Measurements from ENCODE around the gene ENTREP3.

ENTREP3 gene

DNA sequence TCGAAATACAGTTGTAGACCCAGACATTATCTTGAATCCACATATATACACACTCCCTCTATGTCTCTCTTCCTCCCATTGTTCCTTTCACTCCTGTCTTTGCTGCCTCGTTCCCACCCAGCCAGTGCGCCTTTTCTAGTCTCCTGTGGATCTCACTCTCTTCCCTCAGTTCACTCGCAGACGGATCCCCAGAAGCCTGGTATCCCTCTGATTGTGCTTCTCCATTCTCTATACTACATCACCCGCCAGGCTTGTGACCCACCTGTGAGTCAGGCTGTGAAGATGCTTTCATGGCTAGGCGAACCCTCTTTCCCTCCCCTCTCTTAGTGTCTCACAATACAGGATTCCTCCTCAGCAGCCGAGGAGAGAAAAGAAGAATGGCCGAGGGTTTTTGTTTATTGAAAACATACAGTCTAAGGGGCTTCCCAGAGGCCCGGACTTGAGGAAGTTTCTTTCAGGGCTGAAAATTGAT is 23.4 kb upstream of the ENTREP3 start:
- Histone ChIP-seq H3K27me3 (ENCODE audit: control insufficient read depth in 5 of 5, insufficient read depth in 4 of 5, low read length in 5 of 5) (no peaks in the 10 kb centered on the region), H3K4me1 (ENCODE audit: control insufficient read depth in 5 of 5, insufficient read depth in 5 of 5, low read length in 5 of 5) (peaks cover 1 to 22% (median 20%) of the 10 kb centered on the region in 5 donors), H3K4me3 (ENCODE audit: low read depth in 1 of 5, low read length in 5 of 5) (no peak overlapping the region), H3K9ac (ENCODE audit: low read length in 5 of 5) (no peak overlapping the region), H3K27ac (ENCODE audit: low read depth, low read length) (no peak overlapping the region), H3K9me3 (ENCODE audit: control insufficient read depth in 5 of 5, low read length in 5 of 5) (no peaks in the 10 kb centered on the region), H3K36me3 (ENCODE audit: control insufficient read depth in 5 of 5, insufficient read depth in 5 of 5, low read length in 5 of 5) (no peaks in the 10 kb centered on the region)

- Histone ChIP-seq H3K36me3 (ENCODE audit: control insufficient read depth in 5 of 5, insufficient read depth in 5 of 5, low read length in 5 of 5) (no peaks in the 10 kb centered on the region), H3K27me3 (ENCODE audit: control insufficient read depth in 5 of 5, insufficient read depth in 4 of 5, low read length in 5 of 5) (no peaks in the 10 kb centered on the region), H3K9me3 (ENCODE audit: control insufficient read depth in 5 of 5, low read length in 5 of 5) (no peaks in the 10 kb centered on the region), H3K9ac (ENCODE audit: low read length in 5 of 5) (peak overlapping the region in 4 of 5 donors; percentile 27 to 80 (median 48)), H3K27ac (ENCODE audit: low read depth, low read length) (no peak overlapping the region), H3K4me1 (ENCODE audit: control insufficient read depth in 5 of 5, insufficient read depth in 5 of 5, low read length in 5 of 5) (peaks cover 2 to 25% (median 24%) of the 10 kb centered on the region in 5 donors), H3K4me3 (ENCODE audit: low read depth in 1 of 5, low read length in 5 of 5) (peak overlapping the region; percentile 70 to 79 (median 76))
Measured at GRCh38 chr1:155277902-155278688, 22.8 kb upstream of the ENTREP3 start.

- Histone ChIP-seq H3K27me3 (ENCODE audit: control insufficient read depth in 5 of 5, insufficient read depth in 4 of 5, low read length in 5 of 5) (no peaks in the 10 kb centered on the region), H3K9ac (ENCODE audit: low read length in 5 of 5) (peak within 1 kb of the TSS in 4 of 5 donors; percentile 27 to 80 (median 48)), H3K4me3 (ENCODE audit: low read depth in 1 of 5, low read length in 5 of 5) (peak within 1 kb of the TSS; percentile 70 to 79 (median 76)), H3K36me3 (ENCODE audit: control insufficient read depth in 5 of 5, insufficient read depth in 5 of 5, low read length in 5 of 5) (no peaks in the 10 kb centered on the region), H3K9me3 (ENCODE audit: control insufficient read depth in 5 of 5, low read length in 5 of 5) (no peaks in the 10 kb centered on the region), H3K4me1 (ENCODE audit: control insufficient read depth in 5 of 5, insufficient read depth in 5 of 5, low read length in 5 of 5) (peaks cover 2 to 32% (median 30%) of the 10 kb centered on the region in 5 donors), H3K27ac (ENCODE audit: low read depth, low read length) (no peak within 1 kb of the TSS)
Measured at GRCh38 chr1:155277070-155277901, 22.0 kb upstream of the ENTREP3 start, which contains the start of gene HCN3. TSS of gene HCN3 (plus strand) at chr1:155277463. CDS start at chr1:155277591, 128 bp downstream.

- peaks cover 4 to 23% (median 21%) of the 10 kb centered on the region in 5 donors for H3K36me3 ChIP-seq (ENCODE audit: control insufficient read depth in 5 of 5, insufficient read depth in 5 of 5, low read length in 5 of 5)
- peaks cover 2 to 39% (median 35%) of the 10 kb centered on the region in 5 donors for H3K4me1 ChIP-seq (ENCODE audit: control insufficient read depth in 5 of 5, insufficient read depth in 5 of 5, low read length in 5 of 5)
- peak within 1 kb of the TSS; percentile 53 for H3K27ac ChIP-seq (ENCODE audit: low read depth, low read length)
- peak within 1 kb of the TSS; percentile 75 to 96 (median 85) for H3K4me3 ChIP-seq (ENCODE audit: low read depth in 1 of 5, low read length in 5 of 5)
- H3K9me3 ChIP-seq (ENCODE audit: control insufficient read depth in 5 of 5, low read length in 5 of 5) = no peaks in the 10 kb centered on the region
- H3K9ac ChIP-seq (ENCODE audit: low read length in 5 of 5) = peak within 1 kb of the TSS; percentile 73 to 91 (median 77)
- no peaks in the 10 kb centered on the region for H3K27me3 ChIP-seq (ENCODE audit: control insufficient read depth in 5 of 5, insufficient read depth in 4 of 5, low read length in 5 of 5)
Measured at GRCh38 chr1:155273343-155274245, 18.3 kb upstream of the ENTREP3 start, which contains the start of gene CLK2. TSS of gene CLK2 (minus strand) at chr1:155273504. CDS start at chr1:155270977, 2,527 bp downstream.

GRCh38 chr1:155272466-155273342 is 17.4 kb upstream of the ENTREP3 start:
- peak overlapping the region; percentile 75 to 96 (median 85) for H3K4me3 ChIP-seq (ENCODE audit: low read depth in 1 of 5, low read length in 5 of 5)
- peak overlapping the region; percentile 53 for H3K27ac ChIP-seq (ENCODE audit: low read depth, low read length)
- H3K27me3 ChIP-seq (ENCODE audit: control insufficient read depth in 5 of 5, insufficient read depth in 4 of 5, low read length in 5 of 5) = no peaks in the 10 kb centered on the region
- no peaks in the 10 kb centered on the region for H3K9me3 ChIP-seq (ENCODE audit: control insufficient read depth in 5 of 5, low read length in 5 of 5)
- peaks cover 2 to 31% (median 27%) of the 10 kb centered on the region in 5 donors for H3K4me1 ChIP-seq (ENCODE audit: control insufficient read depth in 5 of 5, insufficient read depth in 5 of 5, low read length in 5 of 5)
- H3K36me3 ChIP-seq (ENCODE audit: control insufficient read depth in 5 of 5, insufficient read depth in 5 of 5, low read length in 5 of 5) = peaks cover 6 to 32% (median 29%) of the 10 kb centered on the region in 5 donors
- H3K9ac ChIP-seq (ENCODE audit: low read length in 5 of 5) = peak overlapping the region; percentile 21 to 91 (median 76)

GRCh38 chr1:155269381-155269780 is 14.1 kb upstream of the ENTREP3 start:
- no peak overlapping the region for H3K4me3 ChIP-seq (ENCODE audit: low read depth in 1 of 5, low read length in 5 of 5)
- H3K36me3 ChIP-seq (ENCODE audit: control insufficient read depth in 5 of 5, insufficient read depth in 5 of 5, low read length in 5 of 5) = peaks cover 20 to 63% (median 59%) of the 10 kb centered on the region in 5 donors
- H3K9me3 ChIP-seq (ENCODE audit: control insufficient read depth in 5 of 5, low read length in 5 of 5) = no peaks in the 10 kb centered on the region

DNA sequence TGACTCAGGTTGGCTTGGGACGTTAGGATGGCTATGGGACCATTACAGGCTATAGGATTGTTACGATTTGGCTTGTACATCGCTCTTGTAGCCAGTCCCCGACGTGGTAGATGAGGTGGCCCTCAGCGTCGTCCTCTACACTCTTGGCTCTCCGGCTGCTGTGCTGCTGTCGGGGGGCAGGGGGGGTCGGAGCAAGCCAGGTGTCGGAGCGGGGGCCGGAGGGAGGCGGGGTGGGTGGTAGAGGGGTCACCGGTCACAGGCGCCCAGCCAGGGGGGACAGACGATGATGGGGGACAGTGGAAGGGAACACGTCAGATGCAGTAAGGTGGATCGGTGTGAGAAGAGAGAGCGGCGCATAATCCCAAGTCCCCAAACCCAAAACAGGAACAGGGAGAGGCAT is 13.3 kb upstream of the ENTREP3 start:
- Histone ChIP-seq H3K9me3 (ENCODE audit: control insufficient read depth in 5 of 5, low read length in 5 of 5) (no peaks in the 10 kb centered on the region), H3K4me3 (ENCODE audit: low read depth in 1 of 5, low read length in 5 of 5) (no peak overlapping the region), H3K27ac (ENCODE audit: low read depth, low read length) (no peak overlapping the region), H3K9ac (ENCODE audit: low read length in 5 of 5) (no peak overlapping the region), H3K36me3 (ENCODE audit: control insufficient read depth in 5 of 5, insufficient read depth in 5 of 5, low read length in 5 of 5) (peaks cover 23 to 71% (median 66%) of the 10 kb centered on the region in 5 donors), H3K27me3 (ENCODE audit: control insufficient read depth in 5 of 5, insufficient read depth in 4 of 5, low read length in 5 of 5) (no peaks in the 10 kb centered on the region), H3K4me1 (ENCODE audit: control insufficient read depth in 5 of 5, insufficient read depth in 5 of 5, low read length in 5 of 5) (peaks cover 0 to 18% (median 15%) of the 10 kb centered on the region in 5 donors)

More at GRCh38 chr1:155269381-155269780, 14.1 kb upstream of the ENTREP3 start:
- no peak overlapping the region for H3K9ac ChIP-seq (ENCODE audit: low read length in 5 of 5)
- H3K4me1 ChIP-seq (ENCODE audit: control insufficient read depth in 5 of 5, insufficient read depth in 5 of 5, low read length in 5 of 5) = peaks cover 2 to 22% (median 19%) of the 10 kb centered on the region in 5 donors
- no peaks in the 10 kb centered on the region for H3K27me3 ChIP-seq (ENCODE audit: control insufficient read depth in 5 of 5, insufficient read depth in 4 of 5, low read length in 5 of 5)
- H3K27ac ChIP-seq (ENCODE audit: low read depth, low read length) = no peak overlapping the region

- Histone ChIP-seq H3K9ac (ENCODE audit: low read length in 5 of 5) (no peak overlapping the region), H3K27me3 (ENCODE audit: control insufficient read depth in 5 of 5, insufficient read depth in 4 of 5, low read length in 5 of 5) (no peaks in the 10 kb centered on the region), H3K36me3 (ENCODE audit: control insufficient read depth in 5 of 5, insufficient read depth in 5 of 5, low read length in 5 of 5) (peaks cover 26 to 79% (median 71%) of the 10 kb centered on the region in 5 donors), H3K9me3 (ENCODE audit: control insufficient read depth in 5 of 5, low read length in 5 of 5) (no peaks in the 10 kb centered on the region), H3K27ac (ENCODE audit: low read depth, low read length) (no peak overlapping the region), H3K4me1 (ENCODE audit: control insufficient read depth in 5 of 5, insufficient read depth in 5 of 5, low read length in 5 of 5) (peaks cover 0 to 15% (median 12%) of the 10 kb centered on the region in 5 donors), H3K4me3 (ENCODE audit: low read depth in 1 of 5, low read length in 5 of 5) (no peak overlapping the region)
Measured at GRCh38 chr1:155267373-155267772, 12.1 kb upstream of the ENTREP3 start.

Measured in subcutaneous abdominal adipose tissue (tissue), 5 donors.